Measurements from ENCODE around the gene MUC6. TPM values are rescaled to one million over a fixed set of nuclear protein-coding genes. Genes with fewer than 3 reads are reported as not detected.

Gene MUC6
- total RNA-seq, 4 donors from 2014 or later: not detected

DNA sequence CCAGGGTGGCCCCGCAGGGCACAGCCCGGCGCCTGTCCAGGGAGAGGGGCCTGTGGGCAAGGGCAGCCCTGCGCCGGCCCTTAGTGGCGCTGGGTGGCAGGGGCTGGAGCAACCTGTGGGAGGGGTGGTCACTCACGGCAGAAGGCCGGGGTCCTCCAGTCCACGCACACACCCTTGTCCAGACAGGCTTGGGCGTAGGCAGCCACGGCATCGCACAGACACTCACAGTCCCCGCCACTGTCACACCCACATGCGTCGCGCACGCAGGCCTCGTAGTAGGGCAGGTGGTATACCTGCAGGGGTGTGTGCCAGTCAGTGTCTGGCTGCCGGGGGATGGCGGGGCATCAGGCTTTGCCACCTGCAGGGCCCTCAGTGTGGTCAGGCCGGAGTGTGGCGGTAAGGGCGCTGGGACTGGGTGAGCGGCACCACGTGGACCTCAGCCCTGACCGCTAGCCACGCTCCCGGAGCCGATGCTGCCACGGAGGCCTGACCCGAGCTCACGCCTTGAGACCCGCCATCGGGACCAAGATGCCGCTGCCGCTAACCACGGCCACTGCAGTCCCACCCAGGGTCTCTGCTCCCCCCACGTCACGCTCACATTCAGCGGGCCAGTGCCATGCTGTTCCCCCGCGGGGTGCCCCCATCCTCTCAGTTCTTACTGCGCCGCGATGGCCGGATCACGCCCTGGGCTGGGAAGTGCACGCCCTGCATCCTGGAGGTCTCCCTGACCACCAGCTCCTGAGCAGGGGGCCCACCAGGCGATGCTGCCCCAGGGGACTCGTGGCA lies 12.5 kb downstream of the MUC6 start:
- TF ChIP-seq, protein P1, sequence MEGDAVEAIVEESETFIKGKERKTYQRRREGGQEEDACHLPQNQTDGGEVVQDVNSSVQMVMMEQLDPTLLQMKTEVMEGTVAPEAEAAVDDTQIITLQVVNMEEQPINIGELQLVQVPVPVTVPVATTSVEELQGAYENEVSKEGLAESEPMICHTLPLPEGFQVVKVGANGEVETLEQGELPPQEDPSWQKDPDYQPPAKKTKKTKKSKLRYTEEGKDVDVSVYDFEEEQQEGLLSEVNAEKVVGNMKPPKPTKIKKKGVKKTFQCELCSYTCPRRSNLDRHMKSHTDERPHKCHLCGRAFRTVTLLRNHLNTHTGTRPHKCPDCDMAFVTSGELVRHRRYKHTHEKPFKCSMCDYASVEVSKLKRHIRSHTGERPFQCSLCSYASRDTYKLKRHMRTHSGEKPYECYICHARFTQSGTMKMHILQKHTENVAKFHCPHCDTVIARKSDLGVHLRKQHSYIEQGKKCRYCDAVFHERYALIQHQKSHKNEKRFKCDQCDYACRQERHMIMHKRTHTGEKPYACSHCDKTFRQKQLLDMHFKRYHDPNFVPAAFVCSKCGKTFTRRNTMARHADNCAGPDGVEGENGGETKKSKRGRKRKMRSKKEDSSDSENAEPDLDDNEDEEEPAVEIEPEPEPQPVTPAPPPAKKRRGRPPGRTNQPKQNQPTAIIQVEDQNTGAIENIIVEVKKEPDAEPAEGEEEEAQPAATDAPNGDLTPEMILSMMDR (IDR thresholded peaks at IDR 0.05; ENCODE audit: low read depth): no peak

DNA sequence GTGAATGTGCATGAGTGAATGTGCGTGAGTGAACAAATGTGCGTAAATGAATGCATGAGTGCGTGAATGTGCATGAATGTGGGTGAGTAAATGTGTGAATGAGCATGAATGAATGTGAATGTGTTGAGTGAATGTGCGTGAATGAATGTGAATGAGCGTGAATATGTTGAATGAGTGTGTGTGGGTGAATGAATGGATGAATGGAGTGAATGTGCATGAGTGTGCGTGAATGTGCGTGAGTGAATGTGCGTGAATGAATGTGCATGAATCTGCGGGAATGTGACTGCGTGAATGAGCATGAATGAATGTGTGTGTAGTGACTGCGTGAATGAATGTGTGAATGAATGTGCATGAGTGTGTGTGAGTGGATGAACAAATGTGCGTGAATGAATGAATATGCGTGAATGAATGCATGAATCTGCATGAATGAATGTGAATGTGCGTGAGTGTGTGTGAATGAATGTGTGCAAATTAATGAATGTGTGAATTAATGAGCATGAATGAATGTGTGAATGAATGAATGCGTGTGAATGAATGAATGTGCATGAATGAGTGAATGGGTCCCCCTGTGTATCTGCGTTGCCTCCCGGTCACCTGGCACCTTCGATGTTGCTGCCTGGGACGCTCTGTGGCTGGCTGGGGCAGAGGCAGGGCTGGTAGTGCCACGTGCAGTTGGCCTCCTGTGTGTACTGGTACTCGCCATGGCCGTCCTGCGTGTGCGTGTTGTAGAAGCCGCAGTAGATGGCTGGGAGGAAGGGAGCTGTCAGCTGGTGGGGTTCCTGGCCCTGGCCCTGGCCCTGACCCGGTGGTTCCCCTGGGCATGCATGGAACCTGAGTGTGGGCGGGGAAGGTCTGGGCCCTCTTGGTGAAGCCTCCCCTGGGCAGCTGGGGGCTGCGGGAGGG lies 13.4 kb downstream of the MUC6 start:
- TF ChIP-seq, protein P1 (IDR thresholded peaks at IDR 0.05; ENCODE audit: low read depth): no peak

DNA sequence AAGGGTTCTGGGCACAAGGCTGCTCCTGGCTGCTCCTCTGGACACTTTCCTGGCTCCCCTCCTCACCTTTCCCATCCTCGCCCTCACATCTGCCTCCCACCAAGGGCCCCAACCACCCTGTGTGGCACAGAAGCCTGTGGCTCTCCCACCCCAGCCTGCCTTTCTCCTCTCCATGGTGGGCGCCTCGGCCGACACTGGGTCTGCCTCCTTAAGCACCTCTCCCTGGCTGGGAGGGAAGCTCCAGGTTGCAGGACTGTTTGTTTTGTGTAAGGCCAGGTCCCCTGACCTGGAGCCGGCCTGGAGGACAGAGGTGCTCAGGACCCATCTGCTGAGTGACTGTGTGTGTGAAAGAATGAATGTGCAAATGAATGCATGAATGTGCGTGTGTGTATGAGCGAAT lies 14.1 kb downstream of the MUC6 start:
- TF ChIP-seq, protein P1 (IDR thresholded peaks at IDR 0.05; ENCODE audit: low read depth): no peak

DNA sequence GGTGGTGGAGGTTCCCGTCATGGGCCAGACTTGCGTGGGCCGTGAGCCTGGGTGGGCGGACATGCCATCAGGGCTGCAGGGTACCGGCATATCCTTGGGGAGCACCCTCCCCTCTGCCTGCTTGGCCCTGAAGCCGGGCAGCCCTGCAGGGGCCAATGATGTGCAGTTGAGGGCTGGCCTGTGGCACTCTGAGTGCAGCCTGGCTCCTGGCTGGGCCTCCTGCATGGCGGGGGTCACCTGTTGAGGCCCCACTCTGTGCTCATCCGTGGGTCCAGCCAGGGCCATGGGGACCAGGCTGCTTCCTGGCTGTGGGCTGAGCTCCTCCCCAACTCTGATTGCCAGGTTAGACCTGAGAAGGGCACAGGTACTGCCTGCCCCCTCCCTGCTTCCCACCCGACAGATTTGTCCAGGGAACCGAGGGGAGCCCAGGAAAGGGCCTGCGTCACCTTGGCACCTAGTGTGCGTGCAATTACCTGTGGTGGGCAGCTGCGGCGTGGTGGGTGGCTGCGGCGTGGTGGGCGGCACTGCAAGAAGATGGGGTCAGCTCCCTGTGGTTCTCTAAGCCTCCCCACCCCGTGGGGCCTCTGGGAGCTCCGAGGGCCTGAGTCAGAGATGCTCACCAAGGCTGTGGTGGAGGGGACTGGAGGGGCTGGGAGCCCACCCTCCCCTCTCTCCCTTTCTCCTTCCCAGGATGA lies 16.2 kb downstream of the MUC6 start:
- TF ChIP-seq, protein P1 (IDR thresholded peaks at IDR 0.05; ENCODE audit: low read depth): no peak

DNA sequence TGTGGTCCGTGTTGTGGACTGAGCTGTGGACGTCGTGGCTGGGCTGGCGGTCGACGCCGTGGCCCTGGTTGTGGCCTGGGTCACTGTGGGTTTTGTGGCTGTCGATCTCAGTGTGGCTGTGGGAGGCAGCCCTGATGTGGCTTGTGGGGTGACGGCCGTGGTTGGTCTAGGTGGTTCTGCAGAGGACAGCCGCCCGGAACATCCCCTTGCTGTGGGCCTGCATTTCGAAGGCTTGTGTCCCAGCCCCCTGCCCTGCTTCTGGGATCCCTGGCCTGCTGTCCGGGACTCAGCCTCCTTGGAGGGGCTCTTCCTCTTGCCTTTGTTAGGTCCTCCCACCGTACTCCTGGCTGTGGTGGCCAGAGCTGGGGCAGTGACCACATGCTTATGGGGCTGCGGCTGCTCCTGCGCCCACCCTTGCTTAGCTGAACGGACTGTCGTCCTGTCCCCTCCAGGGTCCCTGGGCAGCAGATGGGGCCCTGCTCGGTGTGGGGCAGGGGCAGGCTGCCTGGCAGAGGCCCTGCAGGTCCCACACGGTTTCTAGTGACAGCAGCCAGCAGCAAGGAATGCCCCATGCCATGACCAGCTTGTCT lies 17.1 kb downstream of the MUC6 start:
- TF ChIP-seq, protein P1 (IDR thresholded peaks at IDR 0.05; ENCODE audit: low read depth): no peak

DNA sequence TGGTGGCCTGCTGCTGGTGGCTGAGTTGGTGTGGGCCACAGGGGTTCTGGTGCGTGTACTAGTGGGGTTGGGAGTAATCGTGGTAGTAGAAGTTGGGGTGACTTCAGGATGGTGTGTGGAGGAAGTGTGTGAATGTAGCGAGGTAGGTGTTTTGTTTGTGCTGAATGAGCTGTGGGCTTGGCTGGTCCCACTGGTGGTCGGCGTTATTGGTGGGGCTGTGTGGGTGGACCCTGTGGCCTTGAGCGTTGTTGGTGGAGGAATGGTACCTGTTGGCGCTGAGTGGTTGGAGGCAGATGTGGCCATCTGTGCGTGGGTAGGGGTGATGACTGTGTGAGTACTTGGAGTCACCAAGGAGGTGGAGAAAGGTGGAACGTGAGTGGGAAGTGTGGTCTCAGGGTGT lies 18.4 kb downstream of the MUC6 start:
- TF ChIP-seq, protein P1 (IDR thresholded peaks at IDR 0.05; ENCODE audit: low read depth): no peak
